SKM-1 (cell line): ENCODE data around the gene HIGD1A.
"Not testable (repeated sequence)": the region's sequence is repeated elsewhere in the genome, so short reads cannot be mapped to it uniquely, and the experiment has no call there.

Experiments
- DNase-seq: peaks from one replicate; lab custom pipeline; 2025; ENCODE audit not compliant: unreplicated experiment; lab: John Stamatoyannopoulos, UW

Gene HIGD1A

DNA sequence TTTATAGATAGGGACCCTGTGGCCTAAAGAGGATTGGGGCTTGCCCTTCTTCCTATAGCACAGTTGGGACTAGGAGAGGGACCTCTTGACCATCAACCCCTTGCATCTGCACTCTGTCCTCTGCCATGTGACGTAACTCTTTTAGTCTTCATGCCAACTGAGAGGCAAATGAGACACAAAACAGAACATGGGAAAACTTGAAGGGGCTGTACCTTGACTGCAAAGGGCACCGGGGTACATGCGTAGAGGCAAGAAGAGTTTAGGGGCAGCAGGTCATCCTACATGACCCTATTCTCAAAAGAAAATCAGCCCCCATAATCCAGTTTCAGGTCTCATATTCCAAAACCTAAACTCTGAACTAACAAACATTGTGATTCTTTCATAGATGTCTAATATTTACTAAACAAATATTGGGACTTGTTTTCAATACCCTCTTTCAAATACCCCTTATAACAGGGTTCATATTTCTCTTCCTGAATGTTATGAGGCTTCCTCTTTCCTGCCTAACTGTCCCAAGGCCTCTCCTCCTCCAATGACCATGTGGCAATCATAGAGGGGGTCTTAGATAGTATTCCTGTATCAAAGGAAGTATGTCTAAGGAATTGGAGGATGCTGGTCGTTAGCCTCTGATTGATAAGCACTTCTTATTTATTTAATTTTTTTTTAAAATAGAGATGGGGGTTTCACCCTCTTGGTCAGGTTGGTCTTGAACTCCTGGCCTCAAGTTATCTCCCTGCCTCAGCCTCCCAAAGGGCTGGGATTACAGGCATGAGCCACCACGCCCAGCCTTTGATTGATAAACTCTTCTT is 25.5 kb upstream of the HIGD1A start:
- DNase-seq = no peak

- DNase-seq = no peak
These were observed 24.9 kb upstream of the HIGD1A start for GRCh38 chr3:42829083-42829627.

DNA sequence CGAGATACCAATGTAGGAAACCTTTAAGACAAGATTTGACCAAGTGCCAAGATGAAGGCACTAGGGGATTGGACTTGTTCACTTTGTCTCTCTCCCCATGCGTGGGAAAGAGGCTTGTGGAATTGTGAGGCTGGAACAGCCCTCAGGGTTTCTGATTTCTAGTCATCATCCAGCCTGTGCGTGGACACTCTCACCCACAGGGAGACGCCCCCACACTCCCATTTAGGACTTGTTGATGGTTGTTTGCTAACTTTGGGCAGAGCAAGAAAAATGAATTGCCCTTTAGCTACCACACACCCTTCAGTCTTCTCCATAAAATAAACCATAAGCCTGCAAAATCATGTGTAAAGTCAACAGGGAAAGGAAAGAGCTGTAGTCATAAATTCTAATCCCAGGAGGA is 23.4 kb upstream of the HIGD1A start:
- no peak for DNase-seq

DNA sequence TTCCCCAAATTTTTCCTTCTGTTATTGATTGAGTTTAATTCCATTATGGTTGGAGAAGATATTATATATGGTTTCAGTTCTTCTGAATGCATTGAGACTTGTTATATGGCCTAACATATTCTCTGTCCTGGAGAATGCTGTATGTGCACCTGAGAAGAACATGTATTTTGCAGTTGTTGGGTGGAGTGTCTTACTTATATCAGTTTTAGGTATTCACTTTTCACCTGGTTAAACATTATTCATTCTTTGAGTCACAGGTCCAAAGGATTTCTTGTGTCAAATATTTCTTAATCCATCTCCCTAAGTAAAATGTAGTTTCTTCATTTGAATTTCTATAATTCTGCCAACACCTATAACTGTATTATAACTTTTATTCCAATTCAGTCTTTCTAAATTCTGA is 22.7 kb upstream of the HIGD1A start:
- DNase-seq = no peak

- no peak for DNase-seq
These were observed 21.9 kb upstream of the HIGD1A start for GRCh38 chr3:42826141-42826540.

GRCh38 chr3:42823351-42823750 is 19.1 kb upstream of the HIGD1A start:
- no peak for DNase-seq

DNA sequence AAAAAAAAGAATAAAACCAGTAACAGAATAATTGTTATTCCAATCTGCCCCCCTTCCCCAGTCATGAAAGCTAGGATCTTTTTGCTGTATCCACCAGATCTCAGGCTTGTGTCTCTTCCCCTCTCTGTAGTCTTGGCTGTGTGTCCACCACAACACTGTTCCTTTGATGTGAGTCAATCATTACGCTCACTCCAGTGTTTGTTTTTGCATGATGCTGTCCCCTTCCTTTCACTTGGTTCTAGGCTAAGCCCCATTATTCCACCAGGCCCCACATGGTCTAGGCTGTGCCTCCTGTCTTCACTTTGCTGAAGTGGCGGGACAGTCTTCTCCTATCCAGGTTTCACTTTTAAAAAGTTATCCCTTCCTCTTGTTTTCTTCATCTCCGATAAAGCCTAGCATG is 18.5 kb upstream of the HIGD1A start:
- no peak for DNase-seq

- DNase-seq = no peak
These were observed 16.4 kb upstream of the HIGD1A start for GRCh38 chr3:42820746-42821051.

DNA sequence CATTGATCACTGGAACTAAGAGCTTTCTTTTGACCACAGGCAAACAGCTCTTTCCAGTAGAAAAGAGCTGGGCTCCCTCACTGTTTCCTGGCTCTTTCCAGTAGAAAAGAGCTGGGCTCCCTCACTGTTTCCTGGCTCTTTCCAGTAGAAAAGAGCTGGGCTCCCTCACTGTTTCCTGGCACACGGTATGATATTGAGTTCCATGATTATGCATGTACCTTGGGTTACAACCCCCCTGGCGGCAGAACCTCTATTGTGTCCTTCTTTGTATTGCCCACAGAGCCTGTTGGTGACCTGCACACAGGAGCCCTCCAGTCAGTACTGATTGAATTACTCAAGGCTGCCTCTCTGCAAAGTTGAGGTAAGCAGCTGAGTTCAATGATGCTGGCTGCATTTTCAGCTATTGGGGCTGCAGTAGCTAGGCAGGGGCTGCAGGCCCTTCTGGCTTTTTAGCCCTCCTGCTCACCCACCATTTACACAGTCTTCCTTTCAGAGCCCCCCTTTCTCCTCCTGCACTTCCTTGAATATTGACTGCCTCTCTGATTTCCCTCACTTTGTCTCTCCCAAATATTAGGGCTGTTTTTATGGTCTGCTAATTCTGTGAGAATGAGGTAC is 15.2 kb upstream of the HIGD1A start:
- no peak for DNase-seq

- DNase-seq = no peak
These were observed 11.5 kb upstream of the HIGD1A start for GRCh38 chr3:42815826-42816225.

DNA sequence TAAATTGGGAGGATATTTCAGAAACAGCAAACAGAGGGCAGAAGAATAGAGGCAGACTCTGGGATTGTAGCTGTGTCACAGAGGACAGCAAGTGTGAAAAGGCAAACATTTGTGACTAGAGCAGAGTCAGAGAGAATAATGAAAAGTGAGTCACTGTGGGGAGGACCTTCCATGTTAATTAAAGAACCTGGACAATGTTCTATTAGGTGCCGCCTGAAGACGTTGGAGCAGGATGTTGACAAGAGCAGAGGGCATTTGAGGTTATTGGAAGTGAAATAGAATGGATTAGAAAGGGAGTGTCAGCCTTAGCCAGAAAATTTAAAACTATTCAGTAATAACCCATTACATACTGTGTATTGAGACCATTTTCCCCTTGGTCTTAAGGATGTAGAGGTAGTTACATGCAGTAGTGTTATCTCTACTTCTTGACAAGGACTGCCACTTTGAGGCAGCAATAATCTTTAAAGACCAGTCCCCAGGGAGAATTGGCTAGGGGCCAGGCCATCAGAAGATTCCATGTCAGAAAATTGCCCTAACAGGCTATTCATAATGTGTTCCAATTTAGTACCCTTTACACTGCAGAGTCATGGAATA is 10.7 kb upstream of the HIGD1A start:
- DNase-seq = no peak

GRCh38 chr3:42814246-42814645 is 10.0 kb upstream of the HIGD1A start:
- DNase-seq = no peak

DNA sequence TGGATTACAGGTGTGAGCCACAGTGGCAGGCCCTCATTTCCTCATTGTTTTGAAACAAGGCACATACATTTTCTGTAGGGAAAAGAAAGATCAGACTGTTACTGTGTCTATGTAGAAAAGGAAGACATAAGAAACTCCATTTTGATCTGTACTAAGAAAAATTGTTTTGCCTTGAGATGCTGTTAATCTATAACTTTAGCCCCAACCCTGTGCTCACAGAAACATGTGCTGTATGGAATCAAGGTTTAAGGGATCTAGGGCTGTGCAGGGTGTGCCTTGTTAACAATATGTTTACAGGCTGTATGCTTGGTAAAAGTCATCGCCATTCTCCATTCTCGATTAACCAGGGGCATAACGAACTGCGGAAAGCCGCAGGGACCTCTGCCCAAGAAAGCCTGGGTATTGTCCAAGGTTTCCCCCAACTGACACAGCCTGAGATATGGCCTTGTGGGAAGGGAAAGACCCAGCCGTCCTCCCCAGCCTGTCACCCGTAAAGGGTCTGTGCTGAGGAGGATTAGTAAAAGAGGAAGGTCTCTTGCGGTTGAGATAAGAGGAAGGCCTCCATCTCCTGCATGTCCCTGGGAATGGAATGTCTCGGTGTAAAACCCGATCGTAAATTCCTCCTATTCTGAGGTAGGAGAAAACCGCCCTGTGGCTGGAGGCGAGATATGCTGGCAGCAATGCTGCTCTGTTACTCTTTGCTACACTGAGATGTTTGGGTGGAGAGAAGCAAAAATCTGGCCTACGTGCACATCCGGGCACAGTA is 7.0 kb upstream of the HIGD1A start:
- DNase-seq = peak; percentile 21

GRCh38 chr3:42810706-42811105 is 6.4 kb upstream of the HIGD1A start:
- not testable (repeated sequence) for DNase-seq

DNA sequence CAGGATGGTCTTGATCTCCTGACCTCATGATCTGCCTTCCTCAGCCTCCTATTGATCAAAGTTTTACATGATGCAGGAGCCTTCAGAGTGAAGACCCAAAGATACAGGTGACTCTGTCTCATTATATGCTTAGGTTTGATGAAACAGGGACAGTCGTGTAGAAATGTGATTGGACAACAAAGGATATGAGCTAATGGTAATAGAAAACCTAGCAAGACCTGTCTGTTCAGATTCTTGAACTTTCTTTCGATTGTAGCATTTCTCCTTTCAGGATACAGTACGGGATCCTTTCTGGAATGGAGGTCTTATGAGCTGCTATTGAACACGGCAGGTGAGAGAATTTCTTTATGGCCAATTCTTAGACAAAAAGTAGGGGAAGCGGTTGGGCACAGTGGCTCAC is 4.9 kb upstream of the HIGD1A start, which contains the start of gene ACKR2:
TSS of gene ACKR2 (plus strand) at position 244 of the 400 bp plus-strand sequence. CDS start 55,058 bp downstream, outside the sequence.
- no peak for DNase-seq

DNA sequence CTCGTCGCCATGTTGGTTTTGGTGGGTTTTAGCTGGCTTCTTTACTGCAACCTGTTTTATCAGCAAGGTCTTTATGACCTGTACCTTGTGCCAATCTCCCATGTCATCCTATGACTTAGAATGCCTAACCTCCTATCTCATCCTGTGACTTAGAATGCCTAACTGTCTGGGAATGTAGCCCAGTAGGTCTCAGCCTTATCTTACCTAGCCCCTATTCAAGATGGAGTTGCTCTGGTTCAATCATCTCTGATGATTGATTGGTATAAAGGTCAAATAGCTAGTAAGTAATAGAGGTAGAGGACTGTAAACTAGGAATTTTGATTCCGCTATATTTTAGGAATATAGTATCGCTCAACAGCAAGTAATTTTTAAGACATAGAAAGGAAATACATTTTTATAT is 3.6 kb upstream of the HIGD1A start:
- DNase-seq = no peak

DNA sequence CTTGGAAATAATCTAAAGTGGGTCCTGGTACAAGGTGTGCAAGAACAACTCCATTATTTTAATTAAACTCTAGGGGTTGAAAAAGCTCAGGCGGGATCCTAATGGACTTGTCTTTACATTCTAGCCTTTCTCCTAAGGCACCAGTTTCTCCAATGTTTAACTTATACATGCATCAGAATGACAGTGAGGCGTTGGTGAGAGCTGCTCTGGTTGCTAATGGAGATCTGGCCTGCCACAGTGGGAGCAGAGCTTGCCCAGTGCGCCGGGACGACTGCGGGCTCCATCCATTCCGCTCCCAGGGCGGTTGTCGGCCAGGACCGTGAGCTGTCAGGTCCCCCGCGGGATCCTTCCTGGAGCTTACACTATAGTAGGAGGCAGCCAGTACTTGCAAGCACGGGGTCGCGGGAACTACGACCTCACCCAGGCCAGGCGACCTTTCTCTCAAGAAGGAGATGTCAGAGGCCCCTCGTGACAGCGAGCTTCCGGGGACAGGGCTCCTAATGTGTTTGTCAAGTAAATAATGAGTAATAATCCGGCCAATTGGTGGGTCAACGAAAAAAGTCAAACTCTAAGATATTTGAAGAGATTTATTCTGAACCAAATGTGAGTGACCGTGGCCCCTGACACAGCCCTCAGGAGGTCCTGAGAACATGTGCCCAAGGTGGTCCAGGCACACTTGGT is 991 bp upstream of the HIGD1A start:
- no peak for DNase-seq

GRCh38 chr3:42804831-42805132 is 492 bp upstream of the HIGD1A start:
- DNase-seq = no peak

DNA sequence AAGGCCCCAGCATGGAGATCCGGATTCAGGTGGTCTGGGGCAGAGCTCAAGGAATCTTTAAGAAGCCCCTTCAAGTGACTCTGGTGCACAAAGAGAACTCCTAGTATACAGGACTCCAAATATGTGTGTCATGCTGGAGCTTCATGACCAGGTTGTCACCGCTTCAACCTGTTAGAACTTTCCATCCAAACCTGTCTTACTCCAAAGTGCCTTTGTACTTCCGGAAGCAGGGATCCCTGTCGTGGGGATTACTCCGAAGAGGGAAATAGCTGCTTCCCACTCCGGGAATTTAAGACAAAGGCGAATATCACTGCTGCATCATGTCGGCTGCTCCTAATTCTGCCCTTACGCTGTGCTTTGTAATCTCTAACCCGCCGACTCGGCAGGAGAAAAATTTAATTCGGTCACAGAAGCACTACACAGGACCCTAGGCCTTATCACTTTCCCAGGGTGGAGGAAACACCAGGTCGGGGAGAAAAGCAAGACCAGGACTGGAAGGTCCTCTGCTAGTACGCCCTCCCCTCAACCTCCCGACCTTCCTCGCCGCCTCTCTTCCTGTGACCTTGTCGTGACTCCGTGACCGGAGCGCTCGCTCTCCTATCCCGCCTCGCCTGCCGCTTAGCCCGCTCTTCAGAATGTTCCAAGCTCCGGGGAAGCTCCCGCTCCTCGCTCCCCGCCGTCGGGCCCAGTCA is 730 bp downstream of the HIGD1A start:
- peak; percentile 27 for DNase-seq

DNA sequence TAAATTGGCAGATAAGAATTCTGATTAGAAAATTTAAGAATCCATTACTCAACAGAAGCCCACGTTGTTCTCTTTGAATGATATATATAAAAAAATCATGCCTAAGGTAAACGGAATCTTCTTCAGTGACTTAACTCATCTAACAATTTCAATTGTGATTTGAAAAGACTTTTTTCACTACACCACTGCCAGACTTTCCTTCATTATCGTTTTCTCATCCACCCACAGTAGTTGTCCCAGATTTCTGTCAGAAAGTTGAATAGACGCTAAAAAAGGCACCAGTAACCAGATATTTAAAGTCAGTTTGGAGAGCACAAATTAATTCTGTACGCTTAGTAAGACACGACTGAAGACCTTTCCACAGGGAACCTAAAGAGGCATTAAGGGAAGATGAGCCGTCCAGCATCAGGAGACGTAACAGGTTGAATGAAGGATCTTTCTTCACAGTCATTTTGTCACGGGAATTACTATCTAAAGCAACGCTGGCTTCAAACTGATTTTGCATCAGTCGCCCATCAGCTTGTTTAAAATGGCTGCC is 1.3 kb downstream of the HIGD1A start:
- DNase-seq = no peak
